K562 (cell line): ENCODE data around the gene YAP1. TPM values are rescaled to one million over a fixed set of nuclear protein-coding genes. Genes with fewer than 3 reads are reported as not detected.

Source experiments
- ATAC-seq: fragments of 200-7000 bp; cut with Tn5 transposase; 3 replicates; pipeline ENCODE4 v1.9.1; 2020; ENCODE audit warnings: moderate library complexity
- BruUV-seq: library from RNA; stranded (reverse); fragments of 400-500 nt; replicated peaks from 2 replicates; lab custom pipeline; 2021; lab: Mats Ljungman, UMichigan
- CTCF ChIA-PET: fragments of 300-600 bp; formaldehyde crosslinking; extraction: SDS; loops from one replicate; lab custom pipeline; 2021; ENCODE audit warnings: low intra/inter-chr PET ratio; lab: Yijun Ruan, JAX
- POLR2A ChIA-PET: fragments of 300-600, 350-650 bp; sonication (Branson Sonifier 250); formaldehyde crosslinking; extraction: SDS; loops from one replicate; lab custom pipeline; 2021; ENCODE audit warnings: antibody characterized with exemption, inconsistent platforms; lab: Yijun Ruan, JAX
- DNase-seq, 4 experiments: peaks; one replicate each; pipeline versions ENCODE4 v3.0.0 to v3.0.0-alpha.2; 2011 to 2018; ENCODE audit warnings: low spot score in 3 of 4, mixed read lengths in 3 of 4; ENCODE audit errors: extremely low read depth in 1 of 4
- FAIRE-seq: peaks from 2 replicates; lab custom pipeline; 2011; peaks lifted over from hg19 to GRCh38; lab: Jason Lieb, UNC
- H2AFZ ChIP-seq: 2 replicates; pipeline ENCODE4 v1.6.0; 2011; ENCODE audit warnings: low read depth, low read length, control low read depth, inconsistent platforms
- H3K27ac ChIP-seq: fragments of 200-600 bp; 3 replicates; pipeline ENCODE4 v1.8.0; 2011; ENCODE audit warnings: low read depth, mild to moderate bottlenecking, control low read depth, inconsistent platforms, low read length, moderate library complexity, mixed read lengths; ENCODE audit errors: extremely low read depth
- H3K27me3 ChIP-seq, 2 experiments: fragments of 300-600 bp in 1 of 2; 2 replicates in 1 of 2; 3 replicates in 1 of 2; pipeline versions ENCODE4 v1.6.0 to v1.8.0; 2011; ENCODE audit warnings: inconsistent platforms in 2 of 2, low read length in 2 of 2, mild to moderate bottlenecking in 1 of 2, mixed read lengths in 1 of 2, moderate library complexity in 1 of 2; ENCODE audit not compliant: control insufficient read depth in 2 of 2, insufficient read depth in 2 of 2
- H3K36me3 ChIP-seq: fragments of 300-600 bp; 3 replicates; pipeline ENCODE4 v1.8.0; 2011; ENCODE audit warnings: mild to moderate bottlenecking, low read length, inconsistent platforms; ENCODE audit not compliant: control insufficient read depth, insufficient read depth
- H3K4me1 ChIP-seq, 2 experiments: fragments of 200-600 bp in 1 of 2; replicated peaks in 1 of 2; 2 replicates in 1 of 2; 3 replicates in 1 of 2; pipeline versions ENCODE4 v1.5.1 to v1.8.0; 2011; ENCODE audit warnings: inconsistent platforms in 2 of 2, low read length in 2 of 2, mild to moderate bottlenecking in 1 of 2, mixed read lengths in 1 of 2, moderate library complexity in 1 of 2; ENCODE audit not compliant: control insufficient read depth in 2 of 2, insufficient read depth in 2 of 2
- H3K4me2 ChIP-seq: 2 replicates; pipeline ENCODE4 v1.6.1; 2011; ENCODE audit warnings: low read length, control low read depth, inconsistent platforms, mixed read lengths; ENCODE audit not compliant: insufficient read depth
- H3K4me3 ChIP-seq: fragments of 200-600 bp; sonication (generic), shearing (Covaris generic); 2 replicates; pipeline ENCODE4 v1.5.1; 2016; ENCODE audit warnings: control low read depth, inconsistent platforms
- H3K79me2 ChIP-seq: fragments of 200-600 bp; 3 replicates; pipeline ENCODE4 v1.8.0; 2011; ENCODE audit warnings: low read length, inconsistent platforms; ENCODE audit not compliant: control insufficient read depth, insufficient read depth
- H3K9ac ChIP-seq, 2 experiments: 2 replicates each; pipeline versions ENCODE4 v1.6.0 to v1.6.1; 2011; ENCODE audit warnings: low read depth in 2 of 2, low read length in 2 of 2, control low read depth in 1 of 2, inconsistent platforms in 1 of 2, mild to moderate bottlenecking in 1 of 2, mixed read lengths in 1 of 2; ENCODE audit not compliant: insufficient read depth in 1 of 2
- H3K9me1 ChIP-seq: one replicate; pipeline ENCODE4 v1.6.0; 2011; ENCODE audit warnings: inconsistent platforms, mild to moderate bottlenecking, low read length, moderate library complexity; ENCODE audit not compliant: control insufficient read depth, insufficient read depth
- H3K9me3 ChIP-seq: replicated peaks from 2 replicates; pipeline ENCODE4 v1.5.1; 2011; ENCODE audit warnings: low read depth, low read length, inconsistent platforms; ENCODE audit not compliant: control insufficient read depth, insufficient read depth
- H4K20me1 ChIP-seq: replicated peaks from 2 replicates; pipeline ENCODE4 v1.6.1; 2011; ENCODE audit warnings: low read length, inconsistent platforms, mixed read lengths; ENCODE audit not compliant: control insufficient read depth, insufficient read depth
- BDP1 ChIP-seq: IDR thresholded peaks from 3 replicates; pipeline ENCODE4 v1.6.1; 2011; ENCODE audit not compliant: insufficient read length, insufficient read depth
- EWSR1 ChIP-seq: fragments of 450-650 bp; IDR thresholded peaks from 2 replicates; pipeline ENCODE4 v1.6.1; 2018; ENCODE audit warnings: borderline replicate concordance, mild to moderate bottlenecking, low read depth, moderate library complexity; ENCODE audit not compliant: partially characterized antibody
- NFIC ChIP-seq: fragments of 450-650 bp; IDR thresholded peaks from 2 replicates; pipeline ENCODE4 v1.6.1; 2017; ENCODE audit warnings: mild to moderate bottlenecking, inconsistent platforms
- NFIX ChIP-seq: fragments of 250-450 bp; sonication (Bioruptor Pico); IDR thresholded peaks from 2 replicates; pipeline ENCODE4 v1.4.0; 2020; ENCODE audit warnings: low read depth, mild to moderate bottlenecking, moderate library complexity
- RBFOX2 ChIP-seq: fragments of 200-400 bp; formaldehyde crosslinking; IDR thresholded peaks from 2 replicates; pipeline ENCODE4 v1.6.1; 2017; ENCODE audit warnings: low read depth, mild to moderate bottlenecking, low read length, moderate library complexity
- ZNF121 ChIP-seq: sonication (generic); formaldehyde crosslinking; conservative IDR thresholded peaks from 2 replicates; pipeline ENCODE4 v1.8.0; 2022; ENCODE audit warnings: missing genetic modification reagents
- WGBS: fragments of 100-300 bp; shearing (Covaris generic); methylation state at CpG from one replicate; pipeline ENCODE4 v1.1.6; 2016; ENCODE audit warnings: low coverage, mixed read lengths; ENCODE audit not compliant: insufficient coverage; ENCODE audit errors: missing lambda C conversion rate; 5-methylcytosine and 5-hydroxymethylcytosine counted together
- in situ Hi-C: fragments of 300-500 bp; cut with MboI; formaldehyde crosslinking; loops from 4 replicates; pipeline ENCODE4 v1.15.0; 2018; ENCODE audit warnings: inconsistent platforms, mixed read lengths
- intact Hi-C: fragments of 100-400 bp; cut with micrococcal nuclease; formaldehyde crosslinking; loops from 2 replicates; pipeline ENCODE4 v1.14.2; 2022
- polyA plus RNA-seq, 8 experiments: library from polyadenylated mRNA; depleted of rRNA in 4 of 8; stranded (reverse) in 5 of 8; unstranded in 3 of 8; fragments of >200 nt; fragmentation: Nextera tagmentation in 2 of 8; fragmentation: Illumina TruSeq in 1 of 8; extraction: Ambion mirVana in 2 of 8; extraction: Trizol in 1 of 8; gene quantifications; 2 replicates each; pipeline versions ENCODE4 v1.2.1 to v1.2.3, GENCODE V29; 2011 to 2014; ENCODE audit warnings: inconsistent platforms in 1 of 8, missing spikeins in 1 of 8
- total RNA-seq, 7 experiments: library from RNA; depleted of rRNA in 6 of 7; stranded (reverse); fragments of >200 nt in 6 of 7; fragmentation: Illumina TruSeq in 2 of 7; extraction: Trizol in 2 of 7; gene quantifications; 2 replicates each; pipeline versions ENCODE4 v1.2.1 to v1.2.3, GENCODE V29; 2011 to 2021; ENCODE audit warnings: low replicate concordance in 1 of 7

Gene YAP1
- total and polyA plus RNA-seq, 9 of the 15 experiments (the other 6 are each of a cell fraction or from before 2014, with no cell fraction given) = 0.18 TPM; not detected in 8

- H3K9me3 ChIP-seq = no peaks in the 10 kb centered on the region
- H3K27me3 ChIP-seq = peaks cover 2 to 4% of the 10 kb centered on the region in 2 experiments; a peak in 1 of 5 replicates
- no peaks in the 10 kb centered on the region for H3K36me3 ChIP-seq
- 1% methylated on average over 7 of the region's 7 CpGs for WGBS
- H2AFZ ChIP-seq = no peak overlapping the region
- H3K27ac ChIP-seq = no peak overlapping the region
- no peak overlapping the region for H3K9ac ChIP-seq
- no peak for FAIRE-seq
- TF ChIP-seq BDP1 (no peak), EWSR1 (no peak), RBFOX2 (no peak), ZNF121 (CRISPR knock-in tag) (no peak), NFIX (peak; percentile 81), NFIC (peak; percentile 94)
- H4K20me1 ChIP-seq = no peaks in the 10 kb centered on the region
- H3K4me2 ChIP-seq = no peak overlapping the region
- no peak for ATAC-seq
- CTCF ChIA-PET = no interaction called here
- H3K79me2 ChIP-seq = no peaks in the 10 kb centered on the region
- no TSS peak for BruUV-seq
- DNase-seq = no peak
- H3K9me1 ChIP-seq = no peaks in the 10 kb centered on the region
- intact Hi-C loops (no loop called here), in situ Hi-C loops (no loop called here)
- POLR2A ChIA-PET = interaction anchor here (0.6 kb wide), 1 partner anchor 495 kb away, joined by 3 read pairs; no protein-coding TSS in a partner anchor
- H3K4me3 ChIP-seq = no peak overlapping the region
- H3K4me1 ChIP-seq = no peaks in the 10 kb centered on the region
Measured at GRCh38 chr11:102220728-102221467, 110.7 kb downstream of the YAP1 start.
